Subcutaneous adipose tissue (tissue), 4 donors: Measurements from ENCODE around the gene BMAL1. TPM values are rescaled to one million over a fixed set of nuclear protein-coding genes. Genes with fewer than 3 reads are reported as not detected.

Source experiments
- total RNA-seq, 4 donors: library from RNA; depleted of rRNA; stranded (reverse); fragments of >200 nt; gene quantifications; one replicate each; pipeline ENCODE4 v1.1.0, GENCODE V29; 2016
- TF ChIP-seq, protein P1 (sequence below): fragments of 450-650 bp; IDR thresholded peaks from one replicate; pipeline ENCODE4 v1.5.1; 2016; ENCODE audit warnings: low read depth, mild to moderate bottlenecking, control low read depth, antibody characterized with exemption, moderate library complexity

BMAL1 gene
- total RNA-seq, 4 donors from 2014 or later: 40.8 to 81.8 (median 54.0) TPM

- TF ChIP-seq, protein P1, sequence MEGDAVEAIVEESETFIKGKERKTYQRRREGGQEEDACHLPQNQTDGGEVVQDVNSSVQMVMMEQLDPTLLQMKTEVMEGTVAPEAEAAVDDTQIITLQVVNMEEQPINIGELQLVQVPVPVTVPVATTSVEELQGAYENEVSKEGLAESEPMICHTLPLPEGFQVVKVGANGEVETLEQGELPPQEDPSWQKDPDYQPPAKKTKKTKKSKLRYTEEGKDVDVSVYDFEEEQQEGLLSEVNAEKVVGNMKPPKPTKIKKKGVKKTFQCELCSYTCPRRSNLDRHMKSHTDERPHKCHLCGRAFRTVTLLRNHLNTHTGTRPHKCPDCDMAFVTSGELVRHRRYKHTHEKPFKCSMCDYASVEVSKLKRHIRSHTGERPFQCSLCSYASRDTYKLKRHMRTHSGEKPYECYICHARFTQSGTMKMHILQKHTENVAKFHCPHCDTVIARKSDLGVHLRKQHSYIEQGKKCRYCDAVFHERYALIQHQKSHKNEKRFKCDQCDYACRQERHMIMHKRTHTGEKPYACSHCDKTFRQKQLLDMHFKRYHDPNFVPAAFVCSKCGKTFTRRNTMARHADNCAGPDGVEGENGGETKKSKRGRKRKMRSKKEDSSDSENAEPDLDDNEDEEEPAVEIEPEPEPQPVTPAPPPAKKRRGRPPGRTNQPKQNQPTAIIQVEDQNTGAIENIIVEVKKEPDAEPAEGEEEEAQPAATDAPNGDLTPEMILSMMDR: no peak
Measured at GRCh38 chr11:13427440-13427839, 149.8 kb downstream of the BMAL1 start.

DNA sequence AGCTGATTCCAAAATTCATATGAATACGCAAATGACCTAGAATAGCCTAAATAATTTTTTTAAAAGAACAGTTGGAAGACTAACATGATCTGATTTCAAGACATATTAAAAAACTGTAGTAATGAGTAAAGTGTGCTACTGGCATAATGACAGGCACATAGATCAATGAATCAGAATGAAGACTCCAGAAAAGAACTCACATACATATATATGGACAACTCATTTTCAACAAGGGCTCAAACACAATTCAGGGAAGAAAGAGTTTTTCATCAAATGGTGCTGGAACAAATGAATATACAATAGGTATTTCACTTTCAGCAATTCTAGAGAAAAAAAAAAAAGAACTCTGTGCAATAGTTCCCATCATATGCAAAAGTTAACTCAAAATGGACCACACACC lies 151.7 kb downstream of the BMAL1 start:
- TF ChIP-seq, protein P1: no peak

DNA sequence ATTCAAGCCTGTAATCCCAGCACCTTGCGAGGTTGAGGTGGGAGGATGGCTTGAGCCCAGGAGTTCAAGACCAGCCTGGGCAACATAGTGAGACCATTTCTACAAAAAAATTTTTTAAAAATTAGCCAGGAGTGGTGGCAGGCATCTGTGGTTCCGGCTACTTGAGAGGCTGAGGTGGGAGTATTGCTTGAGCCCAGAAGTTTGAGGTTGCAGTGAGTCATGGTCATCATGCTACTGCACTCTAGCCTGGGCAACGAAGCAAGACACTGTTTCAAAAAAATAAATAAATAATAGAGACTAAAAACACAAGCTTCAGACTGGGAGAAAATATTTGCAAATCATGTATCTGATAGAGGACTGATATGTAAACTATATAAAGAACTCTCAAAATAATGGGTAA lies 152.2 kb downstream of the BMAL1 start:
- TF ChIP-seq, protein P1: no peak

- TF ChIP-seq, protein P1: no peak
Measured at GRCh38 chr11:13433437-13433836, 155.8 kb downstream of the BMAL1 start.

DNA sequence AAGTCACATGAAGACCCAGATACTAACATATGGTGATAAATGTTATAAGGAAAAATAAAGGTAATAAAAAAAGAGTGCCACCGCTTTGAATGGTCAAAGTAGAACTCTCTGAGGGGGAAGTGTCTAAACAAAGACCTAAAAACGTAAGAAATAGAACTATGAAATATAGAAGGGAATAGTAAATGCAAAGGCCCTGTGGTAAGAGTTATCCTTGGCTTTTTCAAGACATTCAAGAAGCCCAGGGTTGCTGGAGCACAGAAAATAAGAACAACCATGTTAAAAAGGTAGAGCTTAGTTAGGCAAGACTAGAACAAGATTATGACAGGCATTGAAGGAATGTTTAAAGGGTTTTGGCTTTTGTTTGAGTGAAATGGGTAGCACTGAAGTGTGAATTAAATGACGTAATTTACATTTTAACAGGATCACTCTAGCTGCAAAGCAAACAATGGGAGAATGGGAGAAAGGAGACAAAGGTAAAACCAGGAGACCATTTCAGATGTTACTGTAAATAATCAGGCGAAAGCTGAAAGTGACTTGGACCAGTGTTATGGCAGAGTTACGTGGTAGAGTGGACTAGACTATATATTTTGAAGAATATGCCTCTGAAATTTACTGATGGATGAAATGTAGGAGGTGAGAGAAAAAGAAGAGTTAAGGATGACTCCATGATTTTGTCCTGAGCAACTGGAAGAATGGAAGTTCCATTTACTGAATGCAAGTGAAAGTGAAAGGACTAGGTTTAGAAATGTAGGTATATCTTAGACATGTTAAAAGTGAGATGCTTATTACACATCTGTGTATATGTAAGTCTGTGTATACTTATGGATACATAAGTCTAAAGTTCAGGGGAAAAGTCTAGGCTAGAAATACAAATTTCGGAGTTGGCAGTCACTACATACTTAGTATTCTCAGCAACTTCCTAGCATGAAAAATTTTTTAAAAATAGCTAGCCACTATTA lies 156.9 kb downstream of the BMAL1 start:
- TF ChIP-seq, protein P1: no peak

Other genes with a start within 250 kb of the BMAL1 start
- gene BTBD10, start 185.4 kb downstream of the BMAL1 start, total RNA-seq: 10 to 100 TPM; 21.5 to 28.4 (median 25.6) TPM
- not detected for gene PTH, start 218.2 kb downstream of the BMAL1 start, total RNA-seq